ENCODE results near the gene XCR1.

DNA sequence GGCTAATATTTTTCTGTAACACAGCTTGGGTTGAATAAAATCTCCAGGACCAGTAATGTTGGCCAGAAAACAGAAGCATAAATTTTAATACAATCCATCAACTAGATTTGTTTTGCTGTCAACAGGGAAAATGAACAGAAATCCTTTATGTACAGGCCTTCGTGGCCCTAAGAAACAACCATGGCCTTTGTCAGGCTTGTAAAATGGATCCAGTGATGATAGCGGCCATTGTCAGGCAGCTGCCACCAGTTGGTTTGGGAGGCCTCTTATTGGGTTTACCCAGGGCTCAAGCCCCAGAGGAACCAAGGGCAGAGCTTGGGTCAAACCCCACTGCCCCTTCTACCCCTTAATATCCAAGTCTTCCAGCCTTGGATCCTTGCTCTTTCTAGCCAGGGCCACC is 26.1 kb downstream of the XCR1 start:
- TF ChIP-seq POLR2A (IDR thresholded peaks at IDR 0.05) = no peak
- TF ChIP-seq, protein P1, sequence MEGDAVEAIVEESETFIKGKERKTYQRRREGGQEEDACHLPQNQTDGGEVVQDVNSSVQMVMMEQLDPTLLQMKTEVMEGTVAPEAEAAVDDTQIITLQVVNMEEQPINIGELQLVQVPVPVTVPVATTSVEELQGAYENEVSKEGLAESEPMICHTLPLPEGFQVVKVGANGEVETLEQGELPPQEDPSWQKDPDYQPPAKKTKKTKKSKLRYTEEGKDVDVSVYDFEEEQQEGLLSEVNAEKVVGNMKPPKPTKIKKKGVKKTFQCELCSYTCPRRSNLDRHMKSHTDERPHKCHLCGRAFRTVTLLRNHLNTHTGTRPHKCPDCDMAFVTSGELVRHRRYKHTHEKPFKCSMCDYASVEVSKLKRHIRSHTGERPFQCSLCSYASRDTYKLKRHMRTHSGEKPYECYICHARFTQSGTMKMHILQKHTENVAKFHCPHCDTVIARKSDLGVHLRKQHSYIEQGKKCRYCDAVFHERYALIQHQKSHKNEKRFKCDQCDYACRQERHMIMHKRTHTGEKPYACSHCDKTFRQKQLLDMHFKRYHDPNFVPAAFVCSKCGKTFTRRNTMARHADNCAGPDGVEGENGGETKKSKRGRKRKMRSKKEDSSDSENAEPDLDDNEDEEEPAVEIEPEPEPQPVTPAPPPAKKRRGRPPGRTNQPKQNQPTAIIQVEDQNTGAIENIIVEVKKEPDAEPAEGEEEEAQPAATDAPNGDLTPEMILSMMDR (IDR thresholded peaks at IDR 0.05) = no peak
